ENCODE results near the gene TC2N. TPM values are rescaled to one million over a fixed set of nuclear protein-coding genes. Genes with fewer than 3 reads are reported as not detected.

The TC2N gene
- total and polyA plus RNA-seq, 2 donors (not counting 3 experiments of a cell fraction or from before 2014, with no cell fraction given): 0.40 TPM; not detected in 1

DNA sequence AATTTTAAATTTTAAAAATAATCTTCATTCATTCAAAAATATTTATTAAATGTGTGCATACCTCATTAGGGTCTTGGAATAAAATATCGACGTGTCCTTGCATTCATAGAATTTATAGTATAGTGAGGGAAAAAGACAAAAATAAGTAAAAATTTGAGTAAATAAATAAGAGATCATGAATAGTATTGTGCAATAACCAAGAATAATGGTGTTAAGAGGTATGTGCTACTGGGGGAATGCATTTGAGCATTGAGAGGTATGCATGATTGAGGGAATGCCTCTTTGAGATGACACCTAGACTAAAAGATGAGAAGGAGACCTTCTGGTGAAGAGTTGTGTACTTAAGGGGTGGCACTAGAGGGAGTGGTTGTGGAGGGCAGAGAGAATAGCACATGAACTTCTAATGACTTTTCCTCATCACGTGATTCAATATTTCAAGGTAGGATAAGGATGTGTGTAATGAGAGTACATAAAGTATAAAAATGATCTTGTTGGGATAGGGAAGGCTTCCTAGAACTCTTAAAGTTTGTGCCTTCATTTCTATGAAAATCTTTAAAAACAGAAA, 116.6 kb downstream of the TC2N start:
- dilution Hi-C loops (cut with MboI; ENCODE audit: extremely low pct_ligation_motif_present, low sequenced_read_pairs): no loop called here
- no peak for TF ChIP-seq EZH2 (IDR thresholded peaks at IDR 0.05; ENCODE audit: borderline replicate concordance, low read depth, low read length, severe bottlenecking)
- no peak for TF ChIP-seq MYC (IDR thresholded peaks at IDR 0.05; ENCODE audit: low read depth, low read length)
- TF ChIP-seq, protein P1, sequence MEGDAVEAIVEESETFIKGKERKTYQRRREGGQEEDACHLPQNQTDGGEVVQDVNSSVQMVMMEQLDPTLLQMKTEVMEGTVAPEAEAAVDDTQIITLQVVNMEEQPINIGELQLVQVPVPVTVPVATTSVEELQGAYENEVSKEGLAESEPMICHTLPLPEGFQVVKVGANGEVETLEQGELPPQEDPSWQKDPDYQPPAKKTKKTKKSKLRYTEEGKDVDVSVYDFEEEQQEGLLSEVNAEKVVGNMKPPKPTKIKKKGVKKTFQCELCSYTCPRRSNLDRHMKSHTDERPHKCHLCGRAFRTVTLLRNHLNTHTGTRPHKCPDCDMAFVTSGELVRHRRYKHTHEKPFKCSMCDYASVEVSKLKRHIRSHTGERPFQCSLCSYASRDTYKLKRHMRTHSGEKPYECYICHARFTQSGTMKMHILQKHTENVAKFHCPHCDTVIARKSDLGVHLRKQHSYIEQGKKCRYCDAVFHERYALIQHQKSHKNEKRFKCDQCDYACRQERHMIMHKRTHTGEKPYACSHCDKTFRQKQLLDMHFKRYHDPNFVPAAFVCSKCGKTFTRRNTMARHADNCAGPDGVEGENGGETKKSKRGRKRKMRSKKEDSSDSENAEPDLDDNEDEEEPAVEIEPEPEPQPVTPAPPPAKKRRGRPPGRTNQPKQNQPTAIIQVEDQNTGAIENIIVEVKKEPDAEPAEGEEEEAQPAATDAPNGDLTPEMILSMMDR (IDR thresholded peaks at IDR 0.05; ENCODE audit: extremely low read depth in 1 of 2, insufficient read depth in 1 of 2, low read depth in 1 of 2, low read length in 2 of 2): no peak
- BruUV-seq (replicated peaks): no TSS peak
- Histone ChIP-seq H3K4me3 (replicated peaks in 1 of 3; ENCODE audit: insufficient read depth in 1 of 3, low read depth in 1 of 3, low read length in 3 of 3) (no peak overlapping the region), H3K4me2 (ENCODE audit: insufficient read depth, low read length) (no peak overlapping the region), H2AFZ (ENCODE audit: low read depth, low read length) (no peak overlapping the region), H3K36me3 (ENCODE audit: control insufficient read depth in 2 of 2, extremely low read depth in 1 of 2, insufficient read depth in 2 of 2, low read length in 2 of 2) (no peaks in the 10 kb centered on the region), H3K9me1 (replicated peaks; ENCODE audit: control insufficient read depth, extremely low read depth, insufficient read depth, low read length) (no peaks in the 10 kb centered on the region), H3K27ac (ENCODE audit: insufficient read depth, low read depth, low read length) (no peak overlapping the region), H4K20me1 (replicated peaks; ENCODE audit: control insufficient read depth, extremely low read depth, insufficient read depth, low read length) (no peaks in the 10 kb centered on the region), H3K9me3 (replicated peaks; ENCODE audit: control insufficient read depth, insufficient read depth, low read length) (no peaks in the 10 kb centered on the region), H3K79me2 (ENCODE audit: control insufficient read depth, insufficient read depth, low read length) (no peaks in the 10 kb centered on the region), H3K27me3 (ENCODE audit: control insufficient read depth in 2 of 2, insufficient read depth in 2 of 2, low read length in 2 of 2) (peaks cover 0 to 7% of the 10 kb centered on the region in 2 experiments), H3K4me1 (ENCODE audit: control insufficient read depth, extremely low read depth, insufficient read depth, low read length) (no peaks in the 10 kb centered on the region), H3K9ac (replicated peaks; ENCODE audit: extremely low read depth, insufficient read depth, low read length) (no peak overlapping the region)
- FAIRE-seq (no peak), DNase-seq (ENCODE audit: low read depth, low spot score) (no peak)
- ChIA-PET POLR2A (no interaction called here), CTCF (no interaction called here)
- intact Hi-C loops (cut with micrococcal nuclease): no loop called here

DNA sequence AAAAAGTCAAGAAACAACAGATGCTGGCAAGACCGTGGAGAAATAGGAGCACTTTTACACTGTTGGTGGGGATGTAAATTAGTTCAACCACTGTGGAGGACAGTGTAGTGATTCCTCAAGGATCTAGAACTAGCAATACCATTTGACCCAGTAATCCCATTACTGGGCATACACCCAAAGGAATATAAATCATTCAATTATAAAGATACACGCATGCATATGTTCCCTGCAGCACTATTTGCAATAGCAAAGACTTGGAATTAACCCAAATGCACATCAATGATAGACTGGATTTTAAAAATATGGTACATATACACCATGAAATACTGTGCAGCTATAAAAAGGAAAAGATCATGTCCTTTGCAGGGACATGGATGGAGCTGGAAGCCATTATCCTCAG, 117.5 kb downstream of the TC2N start:
- Histone ChIP-seq H3K79me2 (ENCODE audit: control insufficient read depth, insufficient read depth, low read length) (no peaks in the 10 kb centered on the region), H2AFZ (ENCODE audit: low read depth, low read length) (no peak overlapping the region), H3K4me3 (replicated peaks in 1 of 3; ENCODE audit: insufficient read depth in 1 of 3, low read depth in 1 of 3, low read length in 3 of 3) (no peak overlapping the region), H4K20me1 (replicated peaks; ENCODE audit: control insufficient read depth, extremely low read depth, insufficient read depth, low read length) (no peaks in the 10 kb centered on the region), H3K9ac (replicated peaks; ENCODE audit: extremely low read depth, insufficient read depth, low read length) (no peak overlapping the region), H3K27ac (ENCODE audit: insufficient read depth, low read depth, low read length) (no peak overlapping the region), H3K27me3 (ENCODE audit: control insufficient read depth in 2 of 2, insufficient read depth in 2 of 2, low read length in 2 of 2) (peaks cover 0 to 7% of the 10 kb centered on the region in 2 experiments), H3K9me3 (replicated peaks; ENCODE audit: control insufficient read depth, insufficient read depth, low read length) (no peaks in the 10 kb centered on the region), H3K4me2 (ENCODE audit: insufficient read depth, low read length) (no peak overlapping the region), H3K36me3 (ENCODE audit: control insufficient read depth in 2 of 2, extremely low read depth in 1 of 2, insufficient read depth in 2 of 2, low read length in 2 of 2) (no peaks in the 10 kb centered on the region), H3K9me1 (replicated peaks; ENCODE audit: control insufficient read depth, extremely low read depth, insufficient read depth, low read length) (no peaks in the 10 kb centered on the region), H3K4me1 (ENCODE audit: control insufficient read depth, extremely low read depth, insufficient read depth, low read length) (no peaks in the 10 kb centered on the region)
- FAIRE-seq (no peak), DNase-seq (ENCODE audit: low read depth, low spot score) (no peak)
- BruUV-seq (replicated peaks): no TSS peak
- ChIA-PET POLR2A (no interaction called here), CTCF (interaction anchor here (1.0 kb wide), 1 partner anchor 19 kb away, joined by 3 read pairs; no protein-coding TSS in a partner anchor)
- dilution Hi-C loops (cut with MboI; ENCODE audit: extremely low pct_ligation_motif_present, low sequenced_read_pairs): no loop called here
- intact Hi-C loops (cut with micrococcal nuclease): no loop called here
- no peak for TF ChIP-seq MYC (IDR thresholded peaks at IDR 0.05; ENCODE audit: low read depth, low read length)

Data from endothelial cell of umbilical vein (primary cell).